Measurements from ENCODE around the gene NPFFR2. TPM values are rescaled to one million over a fixed set of nuclear protein-coding genes. Genes with fewer than 3 reads are reported as not detected.

The NPFFR2 gene
- total and polyA plus RNA-seq, 2 donors (not counting 1 experiment from before 2014, with no cell fraction given): not detected

- H3K4me2 ChIP-seq (ENCODE audit: extremely low read depth, insufficient read depth, low read length): no peak overlapping the region
- no peaks in the 10 kb centered on the region for H3K36me3 ChIP-seq (ENCODE audit: control insufficient read depth, insufficient read depth, low read length)
- H3K9ac ChIP-seq (ENCODE audit: insufficient read depth, low read length): no peak overlapping the region
- no peaks in the 10 kb centered on the region for H3K4me1 ChIP-seq (ENCODE audit: control insufficient read depth, extremely low read depth, insufficient read depth, low read length)
- H3K27ac ChIP-seq (ENCODE audit: insufficient read depth, low read length): no peak overlapping the region
- no peaks in the 10 kb centered on the region for H3K9me3 ChIP-seq (ENCODE audit: control insufficient read depth, insufficient read depth, low read depth, low read length)
- H3K27me3 ChIP-seq (ENCODE audit: control insufficient read depth, insufficient read depth, low read length): no peaks in the 10 kb centered on the region
- no peak overlapping the region for H3K4me3 ChIP-seq (replicated peaks in 1 of 4; ENCODE audit: control extremely low read depth in 1 of 4, insufficient read depth in 1 of 4, low read depth in 3 of 4, low read length in 4 of 4)
- H2AFZ ChIP-seq (ENCODE audit: low read length): no peak overlapping the region
- H4K20me1 ChIP-seq (ENCODE audit: control insufficient read depth, extremely low read depth, insufficient read depth, low read length): no peaks in the 10 kb centered on the region
- DNase-seq (ENCODE audit: low read depth in 2 of 2): peak in 1 of 2 donors; percentile 58
- no peaks in the 10 kb centered on the region for H3K79me2 ChIP-seq (ENCODE audit: control insufficient read depth, insufficient read depth, low read length)
- TF ChIP-seq CTCF (conservative IDR thresholded peaks at IDR 0.05 in 1 of 2, IDR thresholded peaks at IDR 0.05 in 1 of 2; ENCODE audit: low read depth in 1 of 2, low read length in 2 of 2): no peak
- no peak for TF ChIP-seq EZH2 (IDR thresholded peaks at IDR 0.05; ENCODE audit: low read length, missing control alignments)
These were observed 23.8 kb downstream of the NPFFR2 start for GRCh38 chr4:72055566-72055965.

GRCh38 chr4:72063726-72064125 lies 31.9 kb downstream of the NPFFR2 start:
- DNase-seq (ENCODE audit: low read depth in 2 of 2): peak in 1 of 2 donors; percentile 34
- H2AFZ ChIP-seq (ENCODE audit: low read length): no peak overlapping the region
- no peak overlapping the region for H3K4me2 ChIP-seq (ENCODE audit: extremely low read depth, insufficient read depth, low read length)
- H3K4me3 ChIP-seq (replicated peaks in 1 of 4; ENCODE audit: control extremely low read depth in 1 of 4, insufficient read depth in 1 of 4, low read depth in 3 of 4, low read length in 4 of 4): no peak overlapping the region
- H3K36me3 ChIP-seq (ENCODE audit: control insufficient read depth, insufficient read depth, low read length): no peaks in the 10 kb centered on the region
- TF ChIP-seq CTCF (conservative IDR thresholded peaks at IDR 0.05 in 1 of 2, IDR thresholded peaks at IDR 0.05 in 1 of 2; ENCODE audit: low read depth in 1 of 2, low read length in 2 of 2): no peak
- TF ChIP-seq EZH2 (IDR thresholded peaks at IDR 0.05; ENCODE audit: low read length, missing control alignments): no peak
- no peaks in the 10 kb centered on the region for H3K79me2 ChIP-seq (ENCODE audit: control insufficient read depth, insufficient read depth, low read length)
- H3K27me3 ChIP-seq (ENCODE audit: control insufficient read depth, insufficient read depth, low read length): no peaks in the 10 kb centered on the region
- H4K20me1 ChIP-seq (ENCODE audit: control insufficient read depth, extremely low read depth, insufficient read depth, low read length): no peaks in the 10 kb centered on the region
- H3K4me1 ChIP-seq (ENCODE audit: control insufficient read depth, extremely low read depth, insufficient read depth, low read length): no peaks in the 10 kb centered on the region
- H3K9ac ChIP-seq (ENCODE audit: insufficient read depth, low read length): no peak overlapping the region
- H3K27ac ChIP-seq (ENCODE audit: insufficient read depth, low read length): no peak overlapping the region
- no peaks in the 10 kb centered on the region for H3K9me3 ChIP-seq (ENCODE audit: control insufficient read depth, insufficient read depth, low read depth, low read length)

- Histone ChIP-seq H3K4me2 (ENCODE audit: extremely low read depth, insufficient read depth, low read length) (no peak overlapping the region), H3K4me1 (ENCODE audit: control insufficient read depth, extremely low read depth, insufficient read depth, low read length) (no peaks in the 10 kb centered on the region), H3K4me3 (replicated peaks in 1 of 4; ENCODE audit: control extremely low read depth in 1 of 4, insufficient read depth in 1 of 4, low read depth in 3 of 4, low read length in 4 of 4) (no peak overlapping the region), H3K9me3 (ENCODE audit: control insufficient read depth, insufficient read depth, low read depth, low read length) (no peaks in the 10 kb centered on the region), H3K9ac (ENCODE audit: insufficient read depth, low read length) (no peak overlapping the region), H3K27ac (ENCODE audit: insufficient read depth, low read length) (no peak overlapping the region), H3K27me3 (ENCODE audit: control insufficient read depth, insufficient read depth, low read length) (no peaks in the 10 kb centered on the region), H2AFZ (ENCODE audit: low read length) (no peak overlapping the region), H4K20me1 (ENCODE audit: control insufficient read depth, extremely low read depth, insufficient read depth, low read length) (no peaks in the 10 kb centered on the region), H3K79me2 (ENCODE audit: control insufficient read depth, insufficient read depth, low read length) (no peaks in the 10 kb centered on the region), H3K36me3 (ENCODE audit: control insufficient read depth, insufficient read depth, low read length) (no peaks in the 10 kb centered on the region)
- TF ChIP-seq CTCF (conservative IDR thresholded peaks at IDR 0.05 in 1 of 2, IDR thresholded peaks at IDR 0.05 in 1 of 2; ENCODE audit: low read depth in 1 of 2, low read length in 2 of 2) (no peak), EZH2 (IDR thresholded peaks at IDR 0.05; ENCODE audit: low read length, missing control alignments) (no peak)
- DNase-seq (ENCODE audit: low read depth in 2 of 2): no peak
These were observed 35.3 kb downstream of the NPFFR2 start for GRCh38 chr4:72067051-72067450.
